Skeletal muscle tissue (tissue), 4 donors: ENCODE results near the gene ZSCAN16. TPM values are rescaled to one million over a fixed set of nuclear protein-coding genes. Genes with fewer than 3 reads are reported as not detected.
"Not testable (repeated sequence)": the region's sequence is repeated elsewhere in the genome, so short reads cannot be mapped to it uniquely, and the experiment has no call there.

Experiments used
- H3K27ac ChIP-seq: one replicate; pipeline ENCODE4 v1.7.0; 2013; ENCODE audit warnings: mild to moderate bottlenecking, low read depth, low read length, inconsistent platforms
- H3K27me3 ChIP-seq, 3 donors: one replicate each; pipeline ENCODE4 v1.7.0; 2013; ENCODE audit warnings: low read length in 3 of 3; ENCODE audit not compliant: control insufficient read depth in 3 of 3, insufficient read depth in 3 of 3
- H3K36me3 ChIP-seq, 3 donors: one replicate each; pipeline ENCODE4 v1.7.0; 2013; ENCODE audit warnings: low read length in 3 of 3; ENCODE audit not compliant: control insufficient read depth in 3 of 3, insufficient read depth in 3 of 3
- H3K4me1 ChIP-seq, 3 donors: one replicate each; pipeline ENCODE4 v1.7.0; 2013; ENCODE audit warnings: low read length in 3 of 3, mild to moderate bottlenecking in 3 of 3; ENCODE audit not compliant: control insufficient read depth in 3 of 3, insufficient read depth in 3 of 3
- H3K4me3 ChIP-seq, 3 donors: one replicate each; pipeline ENCODE4 v1.7.0; 2013; ENCODE audit warnings: low read length in 3 of 3
- H3K9ac ChIP-seq, 3 donors: one replicate each; pipeline ENCODE4 v1.7.0; 2013; ENCODE audit warnings: low read length in 3 of 3, mild to moderate bottlenecking in 3 of 3, moderate library complexity in 2 of 3, low read depth in 1 of 3
- H3K9me3 ChIP-seq, 3 donors: one replicate each; pipeline ENCODE4 v1.7.0; 2013; ENCODE audit warnings: low read length in 3 of 3; ENCODE audit not compliant: control insufficient read depth in 3 of 3
- total RNA-seq: library from RNA; depleted of rRNA; stranded (reverse); fragments of >200 nt; gene quantifications from one replicate; pipeline ENCODE4 v1.2.3, GENCODE V29; 2014
- donor health status: Osteomylitis.

ZSCAN16 gene
- total RNA-seq, 1 donor from 2014 or later = 3.7 TPM

GRCh38 chr6:28102699-28103098, 21.7 kb upstream of the ZSCAN16 start:
- H3K36me3 ChIP-seq, H3K27ac ChIP-seq, H3K9me3 ChIP-seq, H3K9ac ChIP-seq, H3K4me1 ChIP-seq, H3K4me3 ChIP-seq, H3K27me3 ChIP-seq: not testable (repeated sequence)

- Histone ChIP-seq H3K9ac (peak overlapping the region; percentile 62 to 87 (median 84)), H3K36me3 (no peaks in the 10 kb centered on the region), H3K9me3 (no peaks in the 10 kb centered on the region), H3K4me1 (peaks cover 0 to 8% (median 7%) of the 10 kb centered on the region in 3 donors), H3K27me3 (peaks cover 0 to 9% (median 8%) of the 10 kb centered on the region in 3 donors), H3K27ac (peak overlapping the region; percentile 20), H3K4me3 (peak overlapping the region; percentile 76 to 90 (median 88))
These were observed 19.8 kb upstream of the ZSCAN16 start for GRCh38 chr6:28104392-28105244.

- no peak overlapping the region for H3K27ac ChIP-seq
- H3K9me3 ChIP-seq = no peaks in the 10 kb centered on the region
- peak overlapping the region; percentile 76 to 90 (median 88) for H3K4me3 ChIP-seq
- peaks cover 0 to 9% (median 8%) of the 10 kb centered on the region in 3 donors for H3K27me3 ChIP-seq
- H3K36me3 ChIP-seq = no peaks in the 10 kb centered on the region
- H3K9ac ChIP-seq = peak overlapping the region; percentile 62 to 87 (median 84)
- H3K4me1 ChIP-seq = peaks cover 0 to 8% (median 7%) of the 10 kb centered on the region in 3 donors
These were observed 19.2 kb upstream of the ZSCAN16 start for GRCh38 chr6:28105245-28105639.

GRCh38 chr6:28107506-28107905, 16.9 kb upstream of the ZSCAN16 start:
- Histone ChIP-seq H3K4me1 (peaks cover 0 to 8% (median 7%) of the 10 kb centered on the region in 3 donors), H3K27me3 (peaks cover 0 to 9% (median 8%) of the 10 kb centered on the region in 3 donors), H3K36me3 (no peaks in the 10 kb centered on the region), H3K9ac (no peak overlapping the region), H3K9me3 (no peaks in the 10 kb centered on the region), H3K27ac (no peak overlapping the region), H3K4me3 (no peak overlapping the region)

GRCh38 chr6:28111964-28112363, 12.4 kb upstream of the ZSCAN16 start:
- no peak overlapping the region for H3K27ac ChIP-seq
- no peaks in the 10 kb centered on the region for H3K9me3 ChIP-seq
- peaks cover 12 to 17% (median 14%) of the 10 kb centered on the region in 3 donors for H3K36me3 ChIP-seq
- no peak overlapping the region for H3K4me3 ChIP-seq
- H3K9ac ChIP-seq = no peak overlapping the region
- H3K27me3 ChIP-seq = peaks cover 0 to 9% (median 8%) of the 10 kb centered on the region in 3 donors
- H3K4me1 ChIP-seq = no peaks in the 10 kb centered on the region

GRCh38 chr6:28115799-28116198, 8.6 kb upstream of the ZSCAN16 start:
- Histone ChIP-seq H3K9me3 (no peaks in the 10 kb centered on the region), H3K4me1 (no peaks in the 10 kb centered on the region), H3K27me3 (no peaks in the 10 kb centered on the region), H3K4me3 (no peak overlapping the region), H3K27ac (no peak overlapping the region), H3K9ac (no peak overlapping the region), H3K36me3 (peaks cover 19 to 41% (median 30%) of the 10 kb centered on the region in 3 donors)

GRCh38 chr6:28117386-28118050, 6.9 kb upstream of the ZSCAN16 start:
- Histone ChIP-seq H3K27ac (no peak overlapping the region), H3K36me3 (peaks cover 19 to 41% (median 30%) of the 10 kb centered on the region in 3 donors), H3K4me3 (no peak overlapping the region), H3K27me3 (no peaks in the 10 kb centered on the region), H3K9ac (no peak overlapping the region), H3K9me3 (no peaks in the 10 kb centered on the region), H3K4me1 (no peaks in the 10 kb centered on the region)

- Histone ChIP-seq H3K4me3 (no peak overlapping the region), H3K9me3 (no peaks in the 10 kb centered on the region), H3K36me3 (peaks cover 19 to 41% (median 30%) of the 10 kb centered on the region in 3 donors), H3K4me1 (no peaks in the 10 kb centered on the region), H3K27ac (no peak overlapping the region), H3K27me3 (no peaks in the 10 kb centered on the region), H3K9ac (no peak overlapping the region)
These were observed 6.2 kb upstream of the ZSCAN16 start for GRCh38 chr6:28118217-28118616.

- Histone ChIP-seq H3K4me1 (peaks cover 8 to 16% (median 15%) of the 10 kb centered on the region in 3 donors), H3K27ac (no peak overlapping the region), H3K36me3 (peaks cover 7 to 28% (median 21%) of the 10 kb centered on the region in 3 donors), H3K4me3 (no peak overlapping the region), H3K9ac (no peak overlapping the region), H3K27me3 (no peaks in the 10 kb centered on the region), H3K9me3 (no peaks in the 10 kb centered on the region)
These were observed 2.5 kb upstream of the ZSCAN16 start for GRCh38 chr6:28121876-28122275.

GRCh38 chr6:28122283-28122682, 2.1 kb upstream of the ZSCAN16 start:
- not testable (repeated sequence) for H3K27ac ChIP-seq, H3K27me3 ChIP-seq, H3K9ac ChIP-seq, H3K4me3 ChIP-seq, H3K9me3 ChIP-seq
- Histone ChIP-seq H3K36me3 (peaks cover 7 to 27% (median 22%) of the 10 kb centered on the region in 3 donors), H3K4me1 (peaks cover 8 to 16% (median 15%) of the 10 kb centered on the region in 3 donors)
